Osteocyte (in vitro differentiated cells): ENCODE measurements around the gene CHRD. TPM values are rescaled to one million over a fixed set of nuclear protein-coding genes. Genes with fewer than 3 reads are reported as not detected.

Experiments
- DNase-seq: peaks from one replicate; pipeline ENCODE4 v3.0.0; 2021; ENCODE audit warnings: mixed read lengths; ENCODE audit not compliant: unreplicated experiment; ENCODE audit errors: extremely low spot score
- H3K27ac Mint-ChIP-seq: one replicate; pipeline ENCODE4 v1.8.0; 2021; ENCODE audit warnings: mild to moderate bottlenecking, mixed read lengths; ENCODE audit not compliant: unreplicated experiment
- H3K27me3 Mint-ChIP-seq: one replicate; pipeline ENCODE4 v1.8.0; 2021; ENCODE audit warnings: mixed read lengths; ENCODE audit not compliant: unreplicated experiment
- H3K36me3 Mint-ChIP-seq: one replicate; pipeline ENCODE4 v1.8.0; 2021; ENCODE audit warnings: mixed read lengths; ENCODE audit not compliant: unreplicated experiment
- H3K4me1 Mint-ChIP-seq: one replicate; pipeline ENCODE4 v1.8.0; 2021; ENCODE audit warnings: mixed read lengths; ENCODE audit not compliant: unreplicated experiment
- H3K4me3 Mint-ChIP-seq: one replicate; pipeline ENCODE4 v1.8.0; 2021; ENCODE audit warnings: mild to moderate bottlenecking, moderate library complexity, mixed read lengths; ENCODE audit not compliant: unreplicated experiment
- H3K9me3 Mint-ChIP-seq: one replicate; pipeline ENCODE4 v1.8.0; 2021; ENCODE audit warnings: mixed read lengths; ENCODE audit not compliant: unreplicated experiment
- total RNA-seq: library from RNA; stranded (reverse); gene quantifications from 2 replicates; pipeline ENCODE4 v1.2.1, GENCODE V29; 2021
- TF ChIP-seq, protein P1 (sequence below): fragments of 200-600 bp; sonication (generic); IDR thresholded peaks from 2 replicates; pipeline ENCODE4 v1.5.0; 2021; ENCODE audit warnings: antibody characterized with exemption, mild to moderate bottlenecking, moderate library complexity

Gene CHRD
- total RNA-seq, 1 donor from 2014 or later = 4.4 TPM

DNA sequence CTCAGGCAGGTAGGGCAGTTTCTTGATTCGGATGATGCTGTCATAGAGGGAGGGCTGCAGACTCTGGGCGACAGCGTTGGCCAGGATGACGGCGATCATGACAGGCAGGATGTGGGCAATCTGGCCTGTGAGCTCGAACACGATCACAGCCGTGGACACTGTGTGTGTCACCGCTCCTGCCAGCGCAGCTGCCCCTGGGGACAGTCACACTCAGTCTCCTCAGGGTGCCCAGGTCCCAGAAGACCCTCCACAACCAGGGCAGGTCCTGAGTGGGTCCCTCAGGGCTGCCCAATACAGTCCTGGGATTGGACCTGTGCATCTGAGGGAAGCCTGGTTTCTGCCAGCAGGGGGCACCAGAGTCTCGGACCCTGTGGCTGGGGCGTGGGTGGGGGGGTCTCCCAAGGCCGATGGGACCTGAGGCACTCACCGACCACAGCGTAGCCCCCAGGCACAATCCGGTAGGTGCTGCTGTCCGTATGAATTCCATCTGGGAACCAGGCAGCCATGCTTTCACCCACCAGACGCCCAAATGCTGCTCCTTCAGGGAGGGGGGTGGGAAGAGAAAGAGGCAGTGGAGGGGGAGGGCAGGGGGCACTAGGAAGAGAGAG lies 25.6 kb upstream of the CHRD start:
- Mint-ChIP-seq H3K36me3 (peaks cover 13% of the 10 kb centered on the region), H3K27me3 (no peaks in the 10 kb centered on the region), H3K4me1 (peaks cover 14% of the 10 kb centered on the region), H3K4me3 (no peak overlapping the region), H3K9me3 (no peaks in the 10 kb centered on the region), H3K27ac (no peak overlapping the region)
- no peak for DNase-seq
- TF ChIP-seq, protein P1, sequence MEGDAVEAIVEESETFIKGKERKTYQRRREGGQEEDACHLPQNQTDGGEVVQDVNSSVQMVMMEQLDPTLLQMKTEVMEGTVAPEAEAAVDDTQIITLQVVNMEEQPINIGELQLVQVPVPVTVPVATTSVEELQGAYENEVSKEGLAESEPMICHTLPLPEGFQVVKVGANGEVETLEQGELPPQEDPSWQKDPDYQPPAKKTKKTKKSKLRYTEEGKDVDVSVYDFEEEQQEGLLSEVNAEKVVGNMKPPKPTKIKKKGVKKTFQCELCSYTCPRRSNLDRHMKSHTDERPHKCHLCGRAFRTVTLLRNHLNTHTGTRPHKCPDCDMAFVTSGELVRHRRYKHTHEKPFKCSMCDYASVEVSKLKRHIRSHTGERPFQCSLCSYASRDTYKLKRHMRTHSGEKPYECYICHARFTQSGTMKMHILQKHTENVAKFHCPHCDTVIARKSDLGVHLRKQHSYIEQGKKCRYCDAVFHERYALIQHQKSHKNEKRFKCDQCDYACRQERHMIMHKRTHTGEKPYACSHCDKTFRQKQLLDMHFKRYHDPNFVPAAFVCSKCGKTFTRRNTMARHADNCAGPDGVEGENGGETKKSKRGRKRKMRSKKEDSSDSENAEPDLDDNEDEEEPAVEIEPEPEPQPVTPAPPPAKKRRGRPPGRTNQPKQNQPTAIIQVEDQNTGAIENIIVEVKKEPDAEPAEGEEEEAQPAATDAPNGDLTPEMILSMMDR = peak; percentile 72

DNA sequence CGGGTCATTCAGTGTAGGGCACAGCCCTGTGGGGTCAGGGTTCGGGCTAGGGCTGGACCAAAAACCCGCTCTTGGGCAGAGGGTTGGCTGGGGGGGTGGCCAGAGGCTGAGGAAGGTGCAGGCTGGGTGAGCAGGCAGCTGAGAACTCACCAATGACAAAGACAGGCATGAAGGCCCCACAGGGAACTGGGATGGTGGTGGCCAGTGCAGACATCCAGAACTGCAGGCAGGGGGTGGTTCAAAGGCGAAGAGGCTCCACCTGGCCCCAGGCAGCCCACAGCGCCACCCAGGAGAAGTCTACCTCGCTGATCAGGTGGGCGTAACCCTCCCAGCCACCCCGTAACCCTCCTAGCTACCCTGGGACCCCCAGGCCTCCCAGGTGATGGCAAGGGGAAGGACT lies 25.1 kb upstream of the CHRD start:
- Mint-ChIP-seq H3K4me1 (peaks cover 15% of the 10 kb centered on the region), H3K4me3 (no peak overlapping the region), H3K27ac (no peak overlapping the region), H3K9me3 (no peaks in the 10 kb centered on the region), H3K27me3 (no peaks in the 10 kb centered on the region), H3K36me3 (peaks cover 13% of the 10 kb centered on the region)
- TF ChIP-seq, protein P1 = no peak
- no peak for DNase-seq

DNA sequence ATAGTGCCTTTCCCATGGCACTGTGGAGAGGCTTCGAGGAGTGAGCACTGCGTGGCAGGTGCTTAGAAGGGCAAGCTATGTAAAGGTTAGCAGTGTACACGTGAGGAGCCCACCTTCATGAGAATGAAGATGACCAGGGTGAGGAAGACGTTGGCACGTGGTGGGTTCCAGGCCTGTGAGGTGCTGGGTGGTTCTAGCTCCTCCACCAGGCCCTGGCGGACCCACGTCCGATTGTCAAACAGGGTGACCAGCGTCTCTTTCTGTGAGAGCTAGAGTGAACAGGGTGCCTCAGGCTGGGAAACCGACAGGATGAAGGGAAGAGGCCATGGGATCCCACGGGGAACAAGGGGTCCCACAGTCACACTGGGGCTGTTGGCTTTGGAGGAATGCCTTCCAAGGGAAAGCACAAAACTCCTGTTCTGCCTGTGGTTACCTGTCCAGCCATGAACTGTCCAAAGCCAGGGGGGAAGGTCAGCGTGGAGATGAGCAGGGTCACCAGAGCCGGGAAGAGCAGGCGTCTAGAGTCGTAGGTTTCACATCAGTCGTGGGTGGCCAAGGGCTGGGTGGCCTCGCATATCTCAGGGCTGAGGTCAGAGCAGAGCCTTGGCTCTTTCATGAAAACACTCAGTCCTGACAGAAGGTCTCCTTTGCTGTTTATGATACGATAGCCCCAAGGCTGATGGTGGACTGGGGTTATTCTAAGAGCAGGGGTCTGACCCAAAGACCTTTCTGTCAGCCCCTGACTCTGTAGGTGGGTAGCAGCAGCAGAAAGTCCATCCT lies 24.4 kb upstream of the CHRD start:
- Mint-ChIP-seq H3K27me3 (no peaks in the 10 kb centered on the region), H3K4me3 (no peak overlapping the region), H3K36me3 (peaks cover 13% of the 10 kb centered on the region), H3K4me1 (peaks cover 21% of the 10 kb centered on the region), H3K27ac (no peak overlapping the region), H3K9me3 (no peaks in the 10 kb centered on the region)
- TF ChIP-seq, protein P1 = no peak
- DNase-seq = no peak

DNA sequence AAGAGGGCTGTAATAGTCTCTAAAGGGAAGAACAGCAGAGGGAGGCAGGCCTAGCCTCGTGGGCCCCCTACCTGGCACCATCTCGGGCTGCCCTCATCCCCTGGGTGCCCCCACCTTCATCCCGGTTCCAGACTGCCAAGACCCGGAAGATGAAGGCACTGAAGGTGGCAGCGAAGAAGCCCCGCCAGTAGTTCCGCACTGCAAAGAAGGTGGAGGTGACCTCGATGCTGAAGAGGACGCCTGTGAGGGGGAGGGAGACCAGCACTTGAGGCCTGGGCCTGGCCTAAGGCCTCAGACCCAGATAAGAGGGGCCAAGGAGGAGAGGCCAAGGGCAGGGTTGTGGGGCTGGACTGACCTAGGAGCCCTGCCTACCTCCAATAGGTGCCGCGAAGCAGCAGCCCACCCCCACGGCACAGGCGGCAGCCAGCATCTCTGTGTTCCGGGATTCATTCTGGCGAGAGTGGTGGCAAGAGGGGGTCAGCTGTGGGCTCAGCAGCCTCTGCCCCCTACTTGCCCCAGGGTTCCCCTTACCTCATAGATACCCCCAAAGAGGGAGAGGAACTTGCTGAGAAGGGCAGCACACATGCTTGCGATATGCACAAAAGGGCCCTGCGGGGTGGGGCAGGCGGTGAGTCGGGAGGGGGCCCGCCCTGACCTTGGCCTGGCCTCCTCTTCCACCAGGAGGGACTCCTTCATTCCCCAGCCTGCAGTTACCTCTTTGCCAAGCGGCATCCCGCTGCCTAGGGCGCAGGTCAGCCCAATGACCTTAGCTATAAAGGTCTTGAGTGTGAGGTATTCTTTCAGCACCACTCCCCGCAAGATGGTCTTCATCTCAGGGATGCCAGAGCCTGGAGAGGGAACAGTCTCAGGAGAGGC lies 22.4 kb upstream of the CHRD start:
- Mint-ChIP-seq H3K36me3 (peaks cover 10% of the 10 kb centered on the region), H3K27me3 (no peaks in the 10 kb centered on the region), H3K4me3 (no peak overlapping the region), H3K9me3 (no peaks in the 10 kb centered on the region), H3K4me1 (peaks cover 16% of the 10 kb centered on the region), H3K27ac (no peak overlapping the region)
- TF ChIP-seq, protein P1 = no peak
- DNase-seq = no peak
